H1 (cell line): Measurements from ENCODE around the gene METTL6.

ENCODE experiments used
- CEBPB ChIP-seq: IDR thresholded peaks from 2 replicates; pipeline ENCODE4 v1.6.1; 2012; ENCODE audit warnings: low read depth, low read length
- CTCF ChIP-seq, 3 experiments: IDR thresholded peaks; 1 replicate in 2 of 3; 2 replicates in 1 of 3; pipeline versions ENCODE4 v1.5.1 to v1.6.1; 2011; ENCODE audit warnings: low read length in 3 of 3, mild to moderate bottlenecking in 3 of 3, inconsistent platforms in 2 of 3, low read depth in 1 of 3, moderate library complexity in 1 of 3; ENCODE audit not compliant: insufficient read depth in 1 of 3; ENCODE audit errors: control extremely low read depth in 1 of 3
- POLR2AphosphoS5 ChIP-seq: IDR thresholded peaks from 2 replicates; pipeline ENCODE4 v1.6.1; 2011; ENCODE audit warnings: low read depth, low read length
- RAD21 ChIP-seq, 2 experiments: IDR thresholded peaks in 1 of 2; conservative IDR thresholded peaks in 1 of 2; 2 replicates each; pipeline ENCODE4 v1.6.1; 2011; ENCODE audit warnings: low read depth in 2 of 2, low read length in 2 of 2, improper control_type of control experiment in 1 of 2, inconsistent platforms in 1 of 2, mild to moderate bottlenecking in 1 of 2, moderate library complexity in 1 of 2
- TAF1 ChIP-seq: IDR thresholded peaks from 2 replicates; pipeline ENCODE4 v1.6.1; 2011; ENCODE audit warnings: mild to moderate bottlenecking, low read depth, low read length
- YY1 ChIP-seq: IDR thresholded peaks from 2 replicates; pipeline ENCODE4 v1.6.1; 2011; ENCODE audit warnings: low read depth, mild to moderate bottlenecking, low read length
- TF ChIP-seq, protein P1 (sequence below): IDR thresholded peaks from 2 replicates; pipeline ENCODE4 v1.6.1; 2011; ENCODE audit warnings: low read depth, mild to moderate bottlenecking, low read length; ENCODE audit not compliant: insufficient read depth
- TF ChIP-seq, protein P2 (sequence below): IDR thresholded peaks from 2 replicates; pipeline ENCODE4 v1.6.1; 2011; ENCODE audit warnings: low read length, improper control_type of control experiment

DNA sequence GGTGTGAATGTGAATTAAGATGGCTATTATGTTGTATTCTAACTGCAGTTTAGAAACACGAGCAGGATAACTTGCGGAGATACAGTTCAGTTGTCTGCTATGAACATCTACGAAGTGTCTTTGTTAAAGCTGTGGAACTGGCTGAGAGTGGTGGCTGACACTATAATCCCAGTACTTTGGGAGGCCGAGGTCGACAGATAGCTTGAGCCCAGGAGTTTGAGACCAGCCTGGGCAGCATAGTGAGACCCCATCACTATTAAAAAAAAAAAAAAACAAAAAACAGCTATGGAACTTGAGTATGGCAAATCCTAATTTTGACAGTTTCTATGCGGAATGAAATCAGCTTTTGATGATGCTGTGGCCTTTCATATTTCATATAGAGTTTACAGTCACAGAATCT lies 1.7 kb upstream of the METTL6 start:
- TF ChIP-seq, protein P1, sequence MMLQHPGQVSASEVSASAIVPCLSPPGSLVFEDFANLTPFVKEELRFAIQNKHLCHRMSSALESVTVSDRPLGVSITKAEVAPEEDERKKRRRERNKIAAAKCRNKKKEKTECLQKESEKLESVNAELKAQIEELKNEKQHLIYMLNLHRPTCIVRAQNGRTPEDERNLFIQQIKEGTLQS, result no peak
- TF ChIP-seq, protein P2, sequence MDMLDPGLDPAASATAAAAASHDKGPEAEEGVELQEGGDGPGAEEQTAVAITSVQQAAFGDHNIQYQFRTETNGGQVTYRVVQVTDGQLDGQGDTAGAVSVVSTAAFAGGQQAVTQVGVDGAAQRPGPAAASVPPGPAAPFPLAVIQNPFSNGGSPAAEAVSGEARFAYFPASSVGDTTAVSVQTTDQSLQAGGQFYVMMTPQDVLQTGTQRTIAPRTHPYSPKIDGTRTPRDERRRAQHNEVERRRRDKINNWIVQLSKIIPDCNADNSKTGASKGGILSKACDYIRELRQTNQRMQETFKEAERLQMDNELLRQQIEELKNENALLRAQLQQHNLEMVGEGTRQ, result no peak
- TF ChIP-seq TAF1 (no peak), CEBPB (no peak), RAD21 (IDR thresholded peaks at IDR 0.05 in 1 of 2, conservative IDR thresholded peaks at IDR 0.05 in 1 of 2; ENCODE audit: low read depth in 2 of 2, low read length in 2 of 2) (no peak), CTCF (IDR thresholded peaks at IDR 0.05; ENCODE audit: control extremely low read depth in 1 of 3, insufficient read depth in 1 of 3, low read depth in 1 of 3, low read length in 3 of 3) (no peak), POLR2AphosphoS5 (no peak), YY1 (no peak)
